NT2/D1 (cell line): ENCODE results near the gene LAMC1.

ENCODE experiments used
- DNase-seq: peaks from one replicate; pipeline ENCODE4 v3.0.0-alpha.2; 2011; ENCODE audit warnings: low read depth, low spot score
- H3K27me3 ChIP-seq: 2 replicates; pipeline ENCODE4 v1.6.0; 2011; ENCODE audit warnings: mild to moderate bottlenecking; ENCODE audit not compliant: insufficient read length, insufficient read depth
- H3K36me3 ChIP-seq: 2 replicates; pipeline ENCODE4 v1.6.1; 2011; ENCODE audit warnings: mild to moderate bottlenecking, low read length, mixed read lengths; ENCODE audit not compliant: insufficient read depth, insufficient read length
- H3K4me1 ChIP-seq: 2 replicates; pipeline ENCODE4 v1.5.1; 2011; ENCODE audit not compliant: insufficient read depth, insufficient read length
- H3K4me3 ChIP-seq: 2 replicates; pipeline ENCODE4 v1.5.1; 2011; ENCODE audit warnings: low read depth; ENCODE audit not compliant: insufficient read length
- H3K9ac ChIP-seq: 2 replicates; pipeline ENCODE4 v1.6.0; 2011; ENCODE audit warnings: low read depth; ENCODE audit not compliant: insufficient read length
- H3K9me3 ChIP-seq: 2 replicates; pipeline ENCODE4 v1.5.1; 2011; ENCODE audit warnings: mild to moderate bottlenecking, low read length; ENCODE audit not compliant: insufficient read depth
- SUZ12 ChIP-seq: IDR thresholded peaks from 2 replicates; pipeline ENCODE4 v1.6.1; 2011; ENCODE audit not compliant: insufficient read length, insufficient read depth; ENCODE audit errors: extremely low read depth
- YY1 ChIP-seq: IDR thresholded peaks from 2 replicates; pipeline ENCODE4 v1.6.1; 2011; ENCODE audit not compliant: insufficient read length, insufficient read depth
- ZNF274 ChIP-seq: IDR thresholded peaks from 2 replicates; pipeline ENCODE4 v1.6.1; 2011; ENCODE audit warnings: mild to moderate bottlenecking, low read depth, low read length

LAMC1 gene

DNA sequence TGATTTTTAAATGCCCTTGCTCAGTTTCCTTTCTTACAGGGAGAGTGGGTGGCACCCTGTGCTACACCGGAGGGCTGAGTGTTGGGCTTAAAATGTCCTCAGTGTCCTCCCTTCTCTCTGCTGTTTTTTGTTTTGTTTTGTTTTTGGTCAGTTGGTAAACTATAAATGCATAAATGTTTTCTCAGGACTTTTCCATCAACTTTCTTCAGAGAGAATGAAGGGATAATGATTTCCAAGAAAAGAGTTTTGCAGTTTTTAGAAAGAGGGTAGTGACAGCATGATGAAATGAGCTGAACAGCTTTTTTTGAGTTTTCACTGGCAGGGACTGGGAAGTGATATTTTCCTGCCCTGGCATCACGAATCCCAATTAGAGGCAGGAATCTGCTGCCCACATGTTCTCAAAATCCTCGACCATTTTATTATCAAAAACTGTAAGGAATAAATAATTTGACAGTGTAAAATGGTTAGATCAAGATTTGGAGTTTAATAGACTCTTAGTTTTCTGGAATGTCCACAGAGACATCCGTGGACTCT is 15.2 kb downstream of the LAMC1 start:
- Histone ChIP-seq H3K9ac (no peak overlapping the region), H3K4me1 (no peaks in the 10 kb centered on the region), H3K27me3 (no peaks in the 10 kb centered on the region), H3K9me3 (no peaks in the 10 kb centered on the region), H3K4me3 (no peak overlapping the region), H3K36me3 (peaks cover 38% of the 10 kb centered on the region)
- no peak for TF ChIP-seq ZNF274
- no peak for TF ChIP-seq SUZ12
- no peak for TF ChIP-seq YY1
- DNase-seq: no peak

DNA sequence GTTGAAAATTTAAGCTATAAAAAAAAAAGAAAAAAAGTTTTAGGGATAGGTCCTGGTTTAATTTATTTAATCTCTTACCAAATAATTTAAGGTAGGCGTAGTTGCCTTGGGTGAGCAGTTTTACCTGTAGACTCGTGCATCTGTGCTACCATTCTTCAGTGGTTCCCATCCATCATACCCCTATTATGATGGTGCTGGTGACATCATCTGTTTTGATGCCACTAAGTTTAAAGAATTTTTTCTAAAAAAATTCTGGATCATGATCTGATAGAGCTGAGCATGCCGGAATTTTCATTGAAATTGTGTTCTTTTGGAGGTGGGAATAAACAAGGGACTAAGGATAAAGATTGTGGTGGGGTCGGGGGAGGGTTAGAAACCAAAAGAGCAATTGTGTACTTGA is 15.7 kb downstream of the LAMC1 start:
- TF ChIP-seq ZNF274: no peak
- no peak for TF ChIP-seq YY1
- TF ChIP-seq SUZ12: no peak
- Histone ChIP-seq H3K9me3 (no peaks in the 10 kb centered on the region), H3K4me3 (no peak overlapping the region), H3K27me3 (no peaks in the 10 kb centered on the region), H3K9ac (no peak overlapping the region), H3K4me1 (no peaks in the 10 kb centered on the region), H3K36me3 (peaks cover 33% of the 10 kb centered on the region)
- DNase-seq: no peak

DNA sequence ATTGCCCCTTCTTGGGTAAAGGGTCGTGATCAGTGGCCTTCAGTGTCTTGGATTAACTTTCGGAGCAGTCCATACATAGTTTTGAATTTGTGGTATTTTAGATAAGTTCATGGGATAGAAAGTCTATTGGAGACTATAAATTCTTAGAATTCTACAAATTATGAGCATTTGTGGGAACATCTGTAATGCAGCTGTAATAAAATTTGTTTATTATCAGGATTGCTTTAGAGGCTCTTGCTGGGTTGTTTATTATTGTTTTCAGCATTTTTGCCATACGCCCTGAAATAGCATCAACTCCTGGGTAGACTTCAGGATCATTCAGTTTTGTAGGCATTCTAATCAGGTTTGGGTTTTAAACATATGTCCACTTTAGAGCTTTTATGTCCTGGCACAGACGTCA is 16.1 kb downstream of the LAMC1 start:
- DNase-seq: no peak
- Histone ChIP-seq H3K9ac (no peak overlapping the region), H3K27me3 (no peaks in the 10 kb centered on the region), H3K9me3 (no peaks in the 10 kb centered on the region), H3K4me1 (no peaks in the 10 kb centered on the region), H3K36me3 (peaks cover 33% of the 10 kb centered on the region), H3K4me3 (no peak overlapping the region)
- no peak for TF ChIP-seq SUZ12
- no peak for TF ChIP-seq YY1
- TF ChIP-seq ZNF274: no peak

DNA sequence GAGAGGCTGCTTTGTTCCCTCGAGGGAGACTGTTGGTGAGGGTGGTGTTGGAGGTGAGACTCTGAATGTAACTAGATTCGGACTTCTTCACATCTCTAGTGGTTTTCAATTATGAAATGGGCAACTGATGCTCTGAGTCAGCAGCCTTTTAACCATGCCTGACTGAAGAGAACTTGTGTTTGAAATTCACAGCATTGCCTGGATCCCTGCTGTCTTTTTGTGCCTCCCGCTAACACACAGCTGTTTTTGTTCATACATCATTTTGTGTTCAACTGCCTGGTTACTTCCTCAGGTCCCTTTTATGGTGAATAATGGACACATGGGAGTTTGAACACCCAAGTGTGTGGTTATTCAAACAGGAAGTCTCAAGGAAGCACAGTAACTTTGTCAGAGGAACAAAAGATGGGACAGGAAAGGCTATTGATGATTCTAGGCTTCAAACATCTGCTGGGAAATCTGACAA is 16.8 kb downstream of the LAMC1 start:
- Histone ChIP-seq H3K36me3 (peaks cover 29% of the 10 kb centered on the region), H3K27me3 (no peaks in the 10 kb centered on the region), H3K4me1 (no peaks in the 10 kb centered on the region), H3K9me3 (no peaks in the 10 kb centered on the region), H3K9ac (no peak overlapping the region), H3K4me3 (no peak overlapping the region)
- no peak for DNase-seq
- TF ChIP-seq SUZ12 (no peak), ZNF274 (no peak), YY1 (no peak)

DNA sequence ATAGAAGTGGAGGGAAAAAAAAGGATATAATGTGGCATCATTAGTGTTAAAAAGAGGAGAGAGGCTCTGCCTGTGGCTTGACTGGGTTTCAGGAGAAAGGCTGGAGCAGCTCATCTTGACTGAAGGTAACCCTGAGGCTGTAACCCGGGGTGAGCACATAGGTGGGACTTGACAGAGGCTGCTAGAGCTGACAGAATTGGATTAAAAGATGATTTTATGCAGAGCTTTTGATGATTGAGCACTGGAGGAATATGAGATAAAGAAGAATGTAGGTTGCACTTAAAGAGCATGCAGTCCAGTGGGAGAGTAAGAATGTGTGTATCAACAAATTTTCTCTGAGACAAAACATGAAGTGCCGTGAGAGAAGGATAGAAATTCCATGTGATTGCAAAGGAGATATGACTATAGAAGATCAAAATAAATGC is 17.3 kb downstream of the LAMC1 start:
- no peak for DNase-seq
- TF ChIP-seq ZNF274 (no peak), SUZ12 (no peak), YY1 (no peak)
- Histone ChIP-seq H3K36me3 (peaks cover 24% of the 10 kb centered on the region), H3K4me3 (no peak overlapping the region), H3K27me3 (no peaks in the 10 kb centered on the region), H3K4me1 (no peaks in the 10 kb centered on the region), H3K9me3 (no peaks in the 10 kb centered on the region), H3K9ac (no peak overlapping the region)

DNA sequence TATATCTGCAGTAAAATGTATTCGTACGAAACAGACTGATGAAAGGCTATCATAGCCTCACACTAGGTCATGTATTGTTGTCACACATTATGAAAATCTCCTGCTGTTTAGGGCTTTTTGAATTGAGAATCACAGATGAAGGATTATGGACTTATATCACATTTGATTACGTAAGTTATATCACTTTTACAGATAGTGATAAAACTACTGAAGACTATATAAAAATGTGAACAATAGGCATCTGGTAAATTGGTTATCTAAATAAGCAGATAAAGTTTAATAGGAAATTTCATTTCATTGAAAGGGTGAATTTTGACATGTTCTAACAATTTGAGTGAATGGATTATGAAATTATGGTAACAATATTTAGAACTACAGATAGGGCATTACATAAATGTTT is 20.0 kb downstream of the LAMC1 start:
- H3K9ac ChIP-seq: no peak overlapping the region
- no peaks in the 10 kb centered on the region for H3K9me3 ChIP-seq
- no peak overlapping the region for H3K4me3 ChIP-seq
- peaks cover 17% of the 10 kb centered on the region for H3K36me3 ChIP-seq
- H3K4me1 ChIP-seq: no peaks in the 10 kb centered on the region
- no peak for TF ChIP-seq YY1
- H3K27me3 ChIP-seq: no peaks in the 10 kb centered on the region
- DNase-seq: no peak

DNA sequence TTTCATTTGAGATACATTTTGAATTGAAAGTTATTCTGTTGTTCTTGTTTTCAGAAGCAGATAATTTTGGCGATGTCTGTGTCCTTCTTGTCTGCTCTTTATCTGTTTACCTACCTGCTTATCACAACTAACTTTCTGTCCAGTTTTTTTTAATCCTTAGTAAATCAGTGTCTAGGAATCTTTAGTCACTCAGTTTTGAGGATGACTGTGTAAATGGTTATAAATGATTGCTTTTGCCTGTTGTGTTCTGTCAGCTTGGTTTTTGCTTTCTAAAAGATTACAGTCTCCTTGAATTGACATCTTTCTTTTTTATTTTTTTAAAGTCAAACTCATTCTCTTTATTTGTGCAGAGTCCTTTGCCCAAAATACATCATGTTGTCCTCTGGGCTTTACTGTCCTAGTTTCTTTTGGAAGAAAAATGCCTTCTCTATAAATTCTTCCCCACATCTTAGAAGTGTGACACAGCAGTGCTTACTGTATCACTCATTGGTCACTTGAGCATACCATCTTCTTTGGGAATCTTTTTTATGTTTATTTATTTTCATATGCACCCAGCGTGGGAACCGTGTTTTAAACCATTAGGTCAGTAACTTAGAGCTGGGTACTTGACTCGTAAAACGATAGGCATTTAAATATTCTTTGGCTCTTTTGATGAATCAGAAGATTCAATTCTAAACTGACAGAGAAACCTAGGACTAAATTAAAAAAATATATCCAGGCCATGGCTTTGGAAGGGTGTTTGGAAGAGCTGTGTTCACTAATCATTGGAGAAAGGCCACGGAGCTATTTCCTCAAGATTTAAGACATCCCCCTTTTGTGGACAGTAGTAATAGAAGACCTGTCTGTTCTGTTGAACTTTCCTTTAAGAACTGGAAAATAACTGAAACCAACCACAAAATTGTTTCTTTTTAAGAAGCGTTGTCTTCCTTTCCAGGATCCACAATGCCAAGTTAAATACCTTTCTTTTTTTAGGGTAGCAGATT is 20.9 kb downstream of the LAMC1 start:
- Histone ChIP-seq H3K9me3 (no peaks in the 10 kb centered on the region), H3K4me1 (no peaks in the 10 kb centered on the region), H3K9ac (no peak overlapping the region), H3K27me3 (no peaks in the 10 kb centered on the region), H3K36me3 (peaks cover 14% of the 10 kb centered on the region), H3K4me3 (no peak overlapping the region)
- no peak for DNase-seq
- TF ChIP-seq YY1: no peak
- no peak for TF ChIP-seq SUZ12
- TF ChIP-seq ZNF274: no peak
